ENCODE results near the gene TENT4A.

- TF ChIP-seq TAF1 (IDR thresholded peaks at IDR 0.05; ENCODE audit: low read depth, low read length) (no peak), POLR2A (IDR thresholded peaks at IDR 0.05; ENCODE audit: low read depth, low read length) (no peak)
Observed at GRCh38 chr5:6705088-6705487, 8.1 kb upstream of the TENT4A start.

All from GM12891 (cell line).